Measurements from ENCODE around the gene TNRC6C. TPM values are rescaled to one million over a fixed set of nuclear protein-coding genes. Genes with fewer than 3 reads are reported as not detected.

TNRC6C gene
- total and polyA plus RNA-seq, 9 of the 15 experiments (the other 6 are each of a cell fraction or from before 2014, with no cell fraction given): 0.20 to 4.9 (median 2.3) TPM

GRCh38 chr17:78131172-78132083, 172.9 kb downstream of the TNRC6C start:
- peak overlapping the region; percentile 56 to 90 for H3K9ac ChIP-seq (ENCODE audit: insufficient read depth in 1 of 2, low read depth in 2 of 2, low read length in 2 of 2)
- TF ChIP-seq ADNP (tag; IDR thresholded peaks at IDR 0.05): peak; percentile 77
- TF ChIP-seq SMARCA5 (IDR thresholded peaks at IDR 0.05): peak; percentile 77; the same call in 1 of the 2 replicates
- TF ChIP-seq ZNF785 (CRISPR knock-in tag; IDR thresholded peaks at IDR 0.05): no peak
- TF ChIP-seq CTCF (IDR thresholded peaks at IDR 0.05 in 2 of 3, conservative IDR thresholded peaks at IDR 0.05 in 1 of 3; ENCODE audit: insufficient read depth in 2 of 3, low read depth in 1 of 3, low read length in 3 of 3): 0 out of 6 replicates have a peak, but pooled peaks of 1 of the 3 experiments have one; percentile 4
- no peak for TF ChIP-seq NFATC3 (IDR thresholded peaks at IDR 0.05)
- TF ChIP-seq HNRNPL (IDR thresholded peaks at IDR 0.05; ENCODE audit: low read depth, low read length): peak; percentile 94
- TF ChIP-seq RBFOX2 (IDR thresholded peaks at IDR 0.05; ENCODE audit: low read depth, low read length): peak; percentile 41; the same call in 1 of the 2 replicates
- TF ChIP-seq BCLAF1 (IDR thresholded peaks at IDR 0.05; ENCODE audit: borderline replicate concordance in 1 of 2, control insufficient read depth in 1 of 2, low read depth in 2 of 2, low read length in 1 of 2): no peak
- 0 out of 2 replicates have a peak, but pooled peaks have one; percentile 30 for TF ChIP-seq KAT7 (CRISPR knock-in tag; IDR thresholded peaks at IDR 0.05; ENCODE audit: borderline replicate concordance)
- TF ChIP-seq CBX1 (IDR thresholded peaks at IDR 0.05; ENCODE audit: low read depth): 0 out of 2 replicates have a peak, but pooled peaks have one; percentile 57
- TF ChIP-seq HDAC2 (IDR thresholded peaks at IDR 0.05): peak; percentile 75
- TF ChIP-seq RBM25 (IDR thresholded peaks at IDR 0.05; ENCODE audit: low read depth, low read length, severe bottlenecking): peak; percentile 89
- TF ChIP-seq ZBTB33 (CRISPR knock-in tag; IDR thresholded peaks at IDR 0.05): peak; percentile 89

More at GRCh38 chr17:78131172-78132083, 172.9 kb downstream of the TNRC6C start:
- no peaks in the 10 kb centered on the region for H3K27me3 ChIP-seq (ENCODE audit: control insufficient read depth in 2 of 2, insufficient read depth in 2 of 2, low read length in 2 of 2)
- peak overlapping the region; percentile 81 for H3K27ac ChIP-seq (ENCODE audit: extremely low read depth, low read depth, low read length)
- H3K9me3 ChIP-seq (replicated peaks; ENCODE audit: control insufficient read depth, insufficient read depth, low read depth, low read length): no peaks in the 10 kb centered on the region
- intact Hi-C loops (cut with micrococcal nuclease): no loop called here
- no peaks in the 10 kb centered on the region for H4K20me1 ChIP-seq (replicated peaks; ENCODE audit: control insufficient read depth, insufficient read depth, low read length)
- H3K9me1 ChIP-seq (ENCODE audit: control insufficient read depth, insufficient read depth, low read length): no peaks in the 10 kb centered on the region
- BruUV-seq (replicated peaks): no TSS peak
- H3K79me2 ChIP-seq (ENCODE audit: control insufficient read depth, insufficient read depth, low read length): peaks cover 40% of the 10 kb centered on the region
- H2AFZ ChIP-seq (ENCODE audit: low read depth, low read length): no peak overlapping the region
- no peak for ATAC-seq
- peaks cover 7% of the 10 kb centered on the region; the same call in 1 of the 3 replicates for H3K36me3 ChIP-seq (ENCODE audit: control insufficient read depth, insufficient read depth, low read length)
- peaks cover 50 to 92% of the 10 kb centered on the region in 2 experiments for H3K4me1 ChIP-seq (replicated peaks in 1 of 2; ENCODE audit: control insufficient read depth in 2 of 2, insufficient read depth in 2 of 2, low read length in 2 of 2)
- no peak for FAIRE-seq
- POLR2A ChIA-PET: interaction anchor here (0.6 kb wide), 1 partner anchor 12 kb away, joined by 4 read pairs; no protein-coding TSS in a partner anchor
- in situ Hi-C loops (cut with MboI): no loop called here
- WGBS (ENCODE audit: insufficient coverage, low coverage, missing lambda C conversion rate): 91% methylated on average over 23 of the region's 74 CpGs
- CTCF ChIA-PET (ENCODE audit: low intra/inter-chr PET ratio): no interaction called here
- no peak overlapping the region for H3K4me3 ChIP-seq
- no peak for DNase-seq (ENCODE audit: extremely low read depth in 1 of 4, low spot score in 3 of 4)
- 0 out of 2 replicates have a peak overlapping the region, but pooled peaks have one; percentile 81 for H3K4me2 ChIP-seq (ENCODE audit: insufficient read depth, low read length)
